T follicular helper cell (primary cell): Measurements from ENCODE around the gene SLC6A5.

Experiments used
- DNase-seq: peaks from one replicate; pipeline ENCODE4 v3.0.0-alpha.2; 2020; ENCODE audit warnings: low read depth

The SLC6A5 gene

DNA sequence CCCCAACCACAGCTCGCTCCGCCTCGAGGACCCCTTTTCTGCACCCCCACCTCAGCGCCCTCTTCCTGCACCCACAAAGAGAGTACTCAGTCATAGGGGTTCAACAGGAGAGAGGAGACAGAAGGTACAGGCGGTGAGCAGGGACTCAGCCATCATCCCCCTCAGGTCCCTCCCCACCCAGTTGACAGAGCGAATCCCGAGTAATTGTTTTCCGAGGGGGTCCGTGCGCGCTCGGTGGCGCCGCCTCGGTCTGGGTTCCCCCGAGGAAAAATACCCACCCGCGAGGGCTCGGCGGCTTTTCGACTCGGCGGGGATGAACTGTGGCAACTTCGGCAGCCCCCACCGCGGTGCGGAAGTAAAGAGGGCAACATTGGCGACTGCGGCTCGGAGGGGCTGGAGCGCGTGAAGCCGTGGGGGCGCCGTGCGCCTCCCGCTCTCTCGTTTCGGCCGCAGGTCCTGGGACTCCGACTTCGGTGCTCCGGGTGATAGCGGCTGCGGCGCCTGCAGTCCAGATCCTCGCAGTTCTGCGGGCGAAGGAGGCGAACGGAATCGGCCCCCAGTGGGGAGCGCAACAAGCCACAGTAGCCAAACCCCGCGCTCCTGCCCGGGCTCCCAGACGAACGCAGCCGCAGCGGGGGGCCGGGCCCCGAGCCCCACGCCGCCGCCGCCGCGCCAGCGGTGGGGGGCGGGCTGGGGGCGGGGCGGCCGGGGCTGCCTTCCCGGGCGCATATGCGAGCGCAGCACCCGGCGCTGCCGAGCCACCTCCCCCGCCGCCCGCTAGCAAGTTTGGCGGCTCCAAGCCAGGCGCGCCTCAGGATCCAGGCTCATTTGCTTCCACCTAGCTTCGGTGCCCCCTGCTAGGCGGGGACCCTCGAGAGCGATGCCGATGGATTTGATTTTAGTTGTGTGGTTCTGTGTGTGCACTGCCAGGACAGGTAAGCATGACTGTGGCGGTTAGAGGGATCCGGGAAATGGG is 69.7 kb downstream of the SLC6A5 start, which contains the start of gene NELL1:
Gene NELL1, plus strand, starts transcription at position 743 of the 976 bp plus-strand sequence.
- no peak for DNase-seq

DNA sequence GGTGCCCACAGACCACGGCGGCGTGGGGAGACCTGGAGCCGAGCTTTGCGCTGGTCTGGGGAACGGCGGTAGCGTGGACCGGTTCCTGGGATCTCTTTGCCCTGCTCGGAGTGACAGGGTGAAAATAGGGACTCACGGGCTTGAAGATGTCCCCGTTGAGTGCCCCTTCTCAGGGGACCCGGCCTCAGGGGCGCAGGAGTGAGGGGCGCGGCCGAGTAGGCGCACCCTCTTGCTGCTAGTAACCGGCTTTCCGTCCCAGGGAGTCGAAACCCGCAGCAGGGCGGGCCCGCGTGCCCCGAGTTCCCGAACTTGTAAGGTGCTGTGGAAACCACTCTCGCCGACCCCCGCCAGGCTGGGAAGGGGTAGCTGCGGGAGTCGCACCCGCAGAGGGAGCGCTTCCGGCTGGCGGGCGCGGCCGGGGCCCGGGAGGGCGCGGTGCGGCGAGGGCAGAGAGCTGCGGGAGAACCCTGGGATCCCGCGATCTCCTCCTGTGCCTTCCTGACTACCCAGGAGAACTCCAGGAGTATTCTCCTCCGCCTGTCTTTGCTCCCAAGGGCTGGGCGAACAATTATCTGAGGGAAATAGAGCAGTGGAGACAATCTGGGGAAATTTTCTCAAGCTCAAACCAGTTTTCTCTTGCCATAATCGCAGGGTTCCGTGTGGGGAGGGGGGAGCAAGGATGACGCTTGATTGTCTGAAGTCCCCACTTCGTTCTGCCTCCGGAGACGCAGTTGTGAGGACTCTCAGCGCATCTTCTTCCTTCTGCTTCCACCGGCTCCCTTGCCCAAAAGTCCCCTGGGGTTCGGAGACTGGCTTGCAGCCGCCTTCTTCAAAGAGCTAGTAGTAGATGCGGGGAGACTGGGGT is 70.6 kb downstream of the SLC6A5 start:
- no peak for DNase-seq

DNA sequence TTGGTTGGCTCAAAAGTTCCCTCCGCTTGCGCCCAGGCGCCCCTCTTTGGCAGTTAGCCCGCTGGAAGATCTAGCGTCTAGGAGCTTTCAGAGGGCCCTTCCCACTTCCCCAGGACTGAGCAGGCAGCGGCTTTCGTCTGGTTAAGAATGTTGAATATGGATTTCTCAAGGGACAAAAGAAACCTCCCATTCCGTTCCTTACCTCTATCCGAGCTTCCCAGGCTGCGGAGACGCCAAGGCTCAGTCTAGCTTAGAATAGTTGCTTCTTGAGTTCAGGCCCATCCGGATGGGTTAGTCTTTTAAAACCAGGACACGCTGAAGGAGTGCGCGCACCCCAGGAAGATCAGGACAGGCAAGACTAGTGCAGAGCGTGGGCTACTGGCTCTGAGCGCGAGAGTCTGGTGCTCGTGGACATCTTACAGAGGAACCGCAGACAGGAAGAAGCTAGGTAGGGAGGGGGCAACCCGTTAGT is 71.6 kb downstream of the SLC6A5 start:
- DNase-seq = no peak

DNA sequence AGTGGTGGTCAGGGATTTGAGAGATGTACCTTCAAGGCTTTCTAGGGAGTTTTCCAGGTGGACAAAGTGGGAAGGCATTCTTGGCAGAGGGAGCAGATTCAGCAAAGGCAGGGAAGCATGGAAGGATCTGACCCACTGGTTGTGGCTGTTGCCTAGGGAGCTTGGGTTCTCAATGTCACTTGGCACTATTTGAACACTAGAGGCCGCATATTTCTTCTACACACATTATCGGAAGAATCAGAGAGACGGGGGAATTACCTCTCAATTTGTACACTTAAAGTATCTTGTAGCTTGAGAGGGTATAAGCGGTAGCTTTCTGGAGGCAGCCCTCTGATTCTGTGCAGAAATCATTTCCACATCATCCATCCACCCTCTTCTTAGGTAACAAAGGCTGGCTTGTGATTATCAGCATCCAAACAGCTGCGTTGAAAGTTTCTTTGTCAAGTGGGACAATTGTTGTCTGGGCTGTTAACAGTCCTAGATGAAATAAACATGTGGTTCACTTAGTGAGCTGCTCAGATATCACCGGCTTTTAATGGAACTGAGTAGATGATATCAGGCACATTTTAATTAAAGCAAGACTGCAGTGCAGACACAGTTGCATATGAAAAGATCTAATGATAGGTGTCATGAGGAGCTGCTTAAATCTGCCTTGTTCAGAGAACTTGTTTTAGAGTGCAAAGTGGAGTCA is 72.6 kb downstream of the SLC6A5 start:
- DNase-seq = no peak

DNA sequence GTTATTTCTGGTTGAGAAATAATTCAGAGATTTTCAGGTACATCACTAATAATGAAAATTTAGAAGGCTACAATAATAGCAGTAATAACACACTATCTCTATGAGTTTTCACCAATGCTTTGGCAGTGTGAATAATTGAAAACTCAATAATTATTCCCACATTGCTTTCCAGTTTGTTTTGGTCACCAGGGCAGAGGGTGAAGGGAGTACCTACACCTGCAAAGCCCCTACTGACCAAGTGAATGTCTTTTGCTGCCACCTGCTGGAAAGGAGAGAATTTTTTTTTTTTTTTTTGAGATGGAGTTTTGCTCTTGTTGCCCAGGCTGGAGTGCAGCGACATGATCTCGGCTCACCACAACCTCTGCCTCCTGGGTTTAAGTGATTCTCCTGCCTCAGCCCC is 73.2 kb downstream of the SLC6A5 start:
- no peak for DNase-seq

DNA sequence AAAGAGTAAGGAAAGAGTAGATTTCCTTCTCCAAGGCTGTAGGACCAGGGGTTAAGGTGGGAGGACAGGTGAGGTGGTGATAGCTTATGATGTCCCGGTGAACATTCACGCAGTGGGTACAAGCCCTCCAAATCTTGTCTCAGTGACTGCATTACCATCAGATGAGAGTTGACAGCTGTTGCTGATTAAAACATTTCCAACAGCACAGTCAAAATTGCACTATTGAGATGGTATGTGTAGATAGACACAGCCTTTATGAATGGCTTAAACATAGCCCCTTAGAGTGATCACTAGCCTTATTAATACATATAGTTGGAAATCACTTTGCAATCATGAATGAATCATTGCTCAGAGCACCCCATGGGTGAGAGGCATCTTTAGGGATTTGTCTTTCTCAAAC is 77.2 kb downstream of the SLC6A5 start:
- no peak for DNase-seq

DNA sequence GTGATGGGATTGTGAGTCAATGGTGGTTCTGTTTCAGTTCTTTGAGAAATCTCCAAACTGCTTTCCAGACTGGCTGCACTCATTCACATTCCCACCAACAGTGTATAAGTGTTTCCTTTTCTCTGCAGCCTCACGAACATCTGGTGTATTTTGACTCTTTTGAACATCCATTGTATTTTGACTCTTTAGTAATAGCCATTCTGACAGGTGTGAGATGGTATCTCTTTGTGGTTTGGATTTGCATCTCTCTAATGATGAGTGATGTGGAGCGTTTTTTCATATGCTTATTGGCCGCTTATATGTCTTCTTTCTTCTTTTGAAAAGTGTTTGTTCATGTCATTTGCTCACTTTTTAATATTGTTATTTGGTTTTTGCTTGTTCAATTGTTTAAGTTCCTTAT is 89.4 kb downstream of the SLC6A5 start:
- no peak for DNase-seq

DNA sequence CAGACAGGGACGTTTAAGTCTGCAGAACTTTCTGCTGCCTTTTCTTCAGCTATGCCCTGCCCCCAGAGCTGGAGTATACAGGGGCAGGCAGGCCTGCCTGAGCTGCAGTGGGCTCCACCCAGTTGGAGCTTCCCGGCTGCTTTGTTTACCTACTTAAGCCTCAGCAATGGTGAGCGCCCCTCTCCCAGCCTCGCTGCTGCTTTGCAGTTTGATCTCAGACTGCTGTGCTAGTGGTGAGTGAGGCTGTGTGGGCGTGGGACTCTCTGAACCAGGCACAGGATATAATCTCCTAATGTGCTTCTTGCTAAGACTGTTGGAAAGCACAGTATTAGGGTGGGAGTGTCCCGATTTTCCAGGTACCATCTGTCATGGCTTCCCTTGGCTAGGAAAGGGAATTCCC is 108.5 kb downstream of the SLC6A5 start:
- DNase-seq = no peak
